D721Med (cell line): ENCODE results near the gene SSR3.
"Not testable (repeated sequence)": the region's sequence is repeated elsewhere in the genome, so short reads cannot be mapped to it uniquely, and the experiment has no call there.

ENCODE experiments used
- DNase-seq: peaks from one replicate; pipeline ENCODE4 v3.0.0; 2011; ENCODE audit warnings: low spot score; ENCODE audit not compliant: insufficient read length
- FAIRE-seq: peaks from 2 replicates; lab custom pipeline; 2011; peaks lifted over from hg19 to GRCh38; lab: Jason Lieb, UNC
- TF ChIP-seq, protein P1 (sequence below): IDR thresholded peaks from 2 replicates; pipeline ENCODE4 v1.5.1; 2012; ENCODE audit warnings: mild to moderate bottlenecking, control low read depth; ENCODE audit not compliant: insufficient read depth; ENCODE audit errors: missing control alignments

Gene SSR3

GRCh38 chr3:156599089-156599874 is 44.4 kb upstream of the SSR3 start:
- TF ChIP-seq, protein P1, sequence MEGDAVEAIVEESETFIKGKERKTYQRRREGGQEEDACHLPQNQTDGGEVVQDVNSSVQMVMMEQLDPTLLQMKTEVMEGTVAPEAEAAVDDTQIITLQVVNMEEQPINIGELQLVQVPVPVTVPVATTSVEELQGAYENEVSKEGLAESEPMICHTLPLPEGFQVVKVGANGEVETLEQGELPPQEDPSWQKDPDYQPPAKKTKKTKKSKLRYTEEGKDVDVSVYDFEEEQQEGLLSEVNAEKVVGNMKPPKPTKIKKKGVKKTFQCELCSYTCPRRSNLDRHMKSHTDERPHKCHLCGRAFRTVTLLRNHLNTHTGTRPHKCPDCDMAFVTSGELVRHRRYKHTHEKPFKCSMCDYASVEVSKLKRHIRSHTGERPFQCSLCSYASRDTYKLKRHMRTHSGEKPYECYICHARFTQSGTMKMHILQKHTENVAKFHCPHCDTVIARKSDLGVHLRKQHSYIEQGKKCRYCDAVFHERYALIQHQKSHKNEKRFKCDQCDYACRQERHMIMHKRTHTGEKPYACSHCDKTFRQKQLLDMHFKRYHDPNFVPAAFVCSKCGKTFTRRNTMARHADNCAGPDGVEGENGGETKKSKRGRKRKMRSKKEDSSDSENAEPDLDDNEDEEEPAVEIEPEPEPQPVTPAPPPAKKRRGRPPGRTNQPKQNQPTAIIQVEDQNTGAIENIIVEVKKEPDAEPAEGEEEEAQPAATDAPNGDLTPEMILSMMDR: no peak
- FAIRE-seq (no peak), DNase-seq (no peak)

DNA sequence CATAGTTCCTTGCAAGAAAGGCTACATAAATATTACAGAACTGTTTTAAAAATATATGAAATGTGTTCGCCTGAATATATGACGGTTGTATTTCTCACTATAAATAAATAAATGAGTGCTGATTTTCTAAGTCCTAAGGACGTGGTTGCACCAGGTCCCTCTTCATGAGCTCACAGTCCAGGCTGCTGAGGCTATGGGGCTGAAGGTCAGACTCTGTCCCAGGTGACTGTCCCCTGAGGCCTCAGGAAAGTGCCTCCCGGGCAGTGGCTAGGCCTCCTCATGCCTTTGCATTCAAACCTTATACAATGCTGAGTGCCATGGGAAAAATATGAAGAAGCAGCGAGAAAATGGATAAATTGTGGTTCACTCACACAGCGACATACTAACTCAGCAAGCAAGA is 43.5 kb upstream of the SSR3 start:
- no peak for FAIRE-seq
- TF ChIP-seq, protein P1: no peak
- DNase-seq: no peak

DNA sequence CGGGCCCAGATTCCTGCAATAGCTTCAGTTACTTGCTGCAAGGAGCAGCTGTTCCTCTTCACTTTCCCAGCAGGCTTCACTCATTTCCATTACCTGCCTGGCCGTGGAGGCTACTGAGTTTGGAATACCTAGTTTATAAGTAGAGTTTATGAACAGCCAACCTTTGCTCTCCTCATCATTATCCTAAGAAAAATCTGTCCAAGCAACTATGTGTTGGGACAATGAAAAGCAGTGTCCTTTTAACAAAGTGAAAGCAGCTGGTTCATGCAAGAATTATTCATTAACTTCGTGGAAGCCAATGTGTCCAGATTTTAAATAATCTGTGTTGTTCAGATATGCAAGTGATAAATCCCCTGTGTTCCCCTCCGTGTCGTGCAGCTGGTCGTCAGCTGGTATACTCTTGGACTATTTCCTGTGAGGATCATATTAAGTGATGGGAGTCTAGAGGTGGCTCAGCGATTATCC is 39.3 kb upstream of the SSR3 start:
- TF ChIP-seq, protein P1: no peak
- FAIRE-seq (no peak), DNase-seq (no peak)

DNA sequence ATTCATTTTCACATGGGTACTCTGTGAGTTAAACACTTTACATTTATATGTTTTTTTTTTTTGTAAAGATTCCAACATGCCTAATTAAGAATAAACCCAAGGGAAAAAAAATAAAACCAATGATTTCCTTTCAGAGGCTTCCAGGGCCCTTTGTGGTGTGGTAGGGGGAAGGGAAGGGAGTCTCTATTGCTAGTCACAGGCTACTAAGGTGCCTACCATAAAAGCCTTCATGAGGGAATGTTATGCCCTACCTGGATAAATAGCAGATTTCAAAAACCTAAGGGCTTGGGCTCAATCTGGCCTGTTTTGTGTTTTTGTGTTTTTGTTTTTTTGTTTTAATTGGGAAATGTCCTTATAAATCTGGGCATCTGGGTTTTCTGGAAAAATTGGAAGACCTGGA is 38.9 kb upstream of the SSR3 start:
- FAIRE-seq: no peak

DNA sequence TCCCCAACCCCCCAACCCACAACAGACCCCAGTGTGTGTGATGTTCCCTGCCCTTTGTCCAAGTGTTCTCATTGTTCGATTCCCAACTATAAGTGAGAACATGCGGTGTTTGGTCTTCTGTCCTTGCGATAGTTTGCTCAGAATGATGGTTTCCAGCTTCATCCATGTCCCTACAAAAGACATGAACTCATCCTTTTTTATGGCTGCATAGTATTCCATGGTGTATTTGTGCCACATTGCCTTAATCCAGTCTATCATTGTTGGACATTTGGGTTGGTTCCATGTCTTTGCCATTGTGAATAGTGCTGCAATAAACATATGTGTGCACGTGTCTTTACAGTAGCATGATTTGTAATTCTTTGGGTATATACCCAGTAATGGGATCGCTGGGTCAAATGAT is 34.9 kb upstream of the SSR3 start:
- not testable (repeated sequence) for FAIRE-seq, DNase-seq

More for the DNA sequence above, 38.9 kb upstream of the SSR3 start:
- TF ChIP-seq, protein P1: no peak
- no peak for DNase-seq

GRCh38 chr3:156587760-156588069 is 32.8 kb upstream of the SSR3 start:
- FAIRE-seq: no peak
- DNase-seq: no peak
- TF ChIP-seq, protein P1: no peak

- TF ChIP-seq, protein P1: no peak
- FAIRE-seq (no peak), DNase-seq (no peak)
Measured at GRCh38 chr3:156586905-156587759, 32.2 kb upstream of the SSR3 start.
